Hepatocyte (in vitro differentiated cells): ENCODE measurements around the gene FAHD2B. TPM values are rescaled to one million over a fixed set of nuclear protein-coding genes. Genes with fewer than 3 reads are reported as not detected.
"Not testable (repeated sequence)": the region's sequence is repeated elsewhere in the genome, so short reads cannot be mapped to it uniquely, and the experiment has no call there.

Experiments used
- DNase-seq: peaks from one replicate; pipeline ENCODE4 v3.0.0-alpha.2; 2016; ENCODE audit warnings: low spot score
- H2AFZ ChIP-seq: fragments of 200-600 bp; sonication (generic); 2 replicates; pipeline ENCODE4 v1.6.0; 2016; ENCODE audit warnings: antibody characterized with exemption, mild to moderate bottlenecking
- H3K27ac ChIP-seq: fragments of 200-600 bp; sonication (generic); 2 replicates; pipeline ENCODE4 v1.5.1; 2016; ENCODE audit warnings: mild to moderate bottlenecking
- H3K27me3 ChIP-seq: fragments of 200-600 bp; sonication (generic); 2 replicates; pipeline ENCODE4 v1.6.1; 2016
- H3K36me3 ChIP-seq: fragments of 200-600 bp; sonication (generic); replicated peaks from 2 replicates; pipeline ENCODE4 v1.5.1; 2016; ENCODE audit warnings: low read depth; ENCODE audit not compliant: insufficient read depth
- H3K4me1 ChIP-seq: fragments of 200-600 bp; sonication (generic); 2 replicates; pipeline ENCODE4 v1.5.1; 2016; ENCODE audit warnings: mild to moderate bottlenecking, moderate library complexity; ENCODE audit not compliant: insufficient read depth
- H3K4me2 ChIP-seq: fragments of 200-600 bp; sonication (generic); 2 replicates; pipeline ENCODE4 v1.6.0; 2016
- H3K4me3 ChIP-seq: fragments of 200-600 bp; sonication (generic); 2 replicates; pipeline ENCODE4 v1.5.1; 2016; ENCODE audit warnings: mild to moderate bottlenecking
- H3K79me2 ChIP-seq: fragments of 200-600 bp; sonication (generic); 2 replicates; pipeline ENCODE4 v1.6.0; 2017; ENCODE audit warnings: mild to moderate bottlenecking
- H3K9me2 ChIP-seq: fragments of 200-600 bp; sonication (generic); replicated peaks from 2 replicates; pipeline ENCODE4 v1.6.0; 2017; ENCODE audit warnings: mild to moderate bottlenecking; ENCODE audit not compliant: insufficient read depth
- H3K9me3 ChIP-seq: fragments of 200-600 bp; sonication (generic); 2 replicates; pipeline ENCODE4 v1.5.1; 2016; ENCODE audit warnings: low read depth, mild to moderate bottlenecking
- H4K20me1 ChIP-seq: fragments of 200-600 bp; sonication (generic); 2 replicates; pipeline ENCODE4 v1.6.0; 2016; ENCODE audit warnings: mild to moderate bottlenecking; ENCODE audit not compliant: insufficient read depth, poor library complexity, severe bottlenecking
- EZH2phosphoT487 ChIP-seq: fragments of 200-600 bp; sonication (generic); IDR thresholded peaks from one replicate; pipeline ENCODE4 v1.6.1; 2018; ENCODE audit warnings: antibody characterized with exemption, mild to moderate bottlenecking, low read depth, moderate library complexity; ENCODE audit not compliant: unreplicated experiment, severe bottlenecking
- WGBS: methylation state at CpG from one replicate; pipeline ENCODE4 v1.1.6; 2016; ENCODE audit warnings: low lambda C conversion rate; ENCODE audit errors: missing lambda C conversion rate; 5-methylcytosine and 5-hydroxymethylcytosine counted together
- polyA plus RNA-seq: library from polyadenylated mRNA; unstranded; fragments of >200 nt; fragmentation: Nextera tagmentation; extraction: Ambion mirVana; gene quantifications from 2 replicates; pipeline ENCODE4 v1.2.1, GENCODE V29; 2016
- total RNA-seq: library from RNA; depleted of rRNA; stranded (reverse); fragments of >200 nt; gene quantifications from 2 replicates; pipeline ENCODE4 v1.2.3, GENCODE V29; 2014
- TF ChIP-seq, protein P1 (sequence below): fragments of 200-600 bp; sonication (generic); IDR thresholded peaks from 2 replicates; pipeline ENCODE4 v1.5.1; 2016; ENCODE audit warnings: antibody characterized with exemption, mild to moderate bottlenecking; ENCODE audit not compliant: poor library complexity

FAHD2B gene
- total and polyA plus RNA-seq, 2 experiments from 2014 or later: 15.2 to 21.1 TPM

DNA sequence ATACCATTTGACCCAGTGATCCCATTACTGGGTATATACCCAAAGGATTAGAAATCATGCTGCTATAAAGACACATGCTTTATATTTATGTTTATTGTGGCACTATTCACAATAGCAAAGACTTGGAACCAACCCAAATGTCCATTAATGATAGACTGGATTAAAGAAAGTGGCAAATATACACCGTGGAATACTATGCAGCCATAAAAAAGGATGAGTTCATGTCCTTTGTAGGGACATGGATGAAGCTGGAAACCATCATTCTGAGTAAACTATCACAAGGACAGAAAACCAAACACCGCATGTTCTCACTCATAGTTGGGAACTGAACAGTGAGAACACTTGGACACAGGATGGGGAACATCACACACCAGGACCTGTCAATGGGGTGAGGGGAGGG, 12.2 kb upstream of the FAHD2B start:
- H3K27ac ChIP-seq, H3K4me3 ChIP-seq, H3K4me1 ChIP-seq, H3K4me2 ChIP-seq, H2AFZ ChIP-seq, H3K36me3 ChIP-seq, DNase-seq, H3K79me2 ChIP-seq, H4K20me1 ChIP-seq, H3K9me2 ChIP-seq, H3K27me3 ChIP-seq, H3K9me3 ChIP-seq: not testable (repeated sequence)
- WGBS: 95% methylated on average over 2 of the region's 2 CpGs

DNA sequence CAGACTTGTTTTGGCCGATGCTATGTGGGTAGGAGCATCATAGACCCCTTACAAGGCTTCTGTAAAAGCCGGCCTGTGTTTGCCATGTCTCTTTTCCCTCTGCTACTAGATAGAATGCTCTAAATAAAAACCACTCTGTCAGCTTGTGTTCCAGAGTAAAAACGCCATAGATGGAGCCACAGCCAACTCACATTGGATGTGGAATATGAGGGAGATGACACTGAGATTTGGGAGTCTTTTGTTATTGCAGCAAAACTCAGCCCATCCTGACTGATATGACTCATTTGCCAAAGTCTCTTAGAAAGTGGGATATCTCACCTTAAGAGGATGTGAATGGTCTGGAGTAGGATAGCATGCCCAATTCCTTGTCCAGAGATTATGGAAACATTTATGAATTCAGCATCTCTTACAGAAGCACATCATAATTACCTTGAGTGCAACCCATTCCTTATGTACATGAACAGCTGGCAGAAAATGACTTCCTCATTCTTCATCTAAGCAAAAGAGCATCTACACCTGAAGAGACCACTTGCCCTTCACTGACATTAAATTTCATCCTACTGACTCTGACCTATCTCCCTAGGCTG, 4.2 kb upstream of the FAHD2B start:
- H3K27ac ChIP-seq, H2AFZ ChIP-seq, H3K9me3 ChIP-seq, H3K4me1 ChIP-seq, H3K27me3 ChIP-seq, H4K20me1 ChIP-seq, H3K4me3 ChIP-seq, H3K79me2 ChIP-seq, H3K9me2 ChIP-seq, DNase-seq, H3K36me3 ChIP-seq, H3K4me2 ChIP-seq: not testable (repeated sequence)
- 78% methylated on average over 3 of the region's 3 CpGs for WGBS

DNA sequence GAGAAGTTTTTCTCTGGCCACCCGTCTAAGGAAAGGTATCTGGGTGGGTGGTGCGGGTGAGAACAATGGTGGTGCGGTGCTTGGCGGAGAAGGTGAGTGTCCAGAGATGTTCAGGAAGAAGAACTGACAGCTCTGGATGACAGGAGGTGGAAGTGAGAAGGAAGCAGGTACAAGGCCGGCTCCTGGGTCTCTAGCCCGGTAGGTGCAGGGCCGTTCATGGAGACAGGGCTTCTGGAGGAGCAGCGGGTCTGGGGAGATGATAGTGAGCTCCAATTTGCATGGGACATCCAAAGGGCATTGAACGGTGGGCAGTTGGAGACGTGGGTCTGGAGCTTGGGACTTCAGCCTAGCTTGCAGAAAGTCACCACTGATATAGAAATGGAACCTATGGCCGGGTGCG, 979 bp upstream of the FAHD2B start:
- Histone ChIP-seq H3K9me3 (no peaks in the 10 kb centered on the region), H3K4me3 (no peak overlapping the region), H3K4me2 (peak overlapping the region; percentile 82), H4K20me1 (no peaks in the 10 kb centered on the region), H3K79me2 (no peaks in the 10 kb centered on the region), H3K36me3 (no peaks in the 10 kb centered on the region), H3K27me3 (no peaks in the 10 kb centered on the region), H3K27ac (no peak overlapping the region), H3K4me1 (peaks cover 6% of the 10 kb centered on the region), H3K9me2 (no peaks in the 10 kb centered on the region), H2AFZ (peak overlapping the region; percentile 83)
- TF ChIP-seq EZH2phosphoT487: no peak
- TF ChIP-seq, protein P1, sequence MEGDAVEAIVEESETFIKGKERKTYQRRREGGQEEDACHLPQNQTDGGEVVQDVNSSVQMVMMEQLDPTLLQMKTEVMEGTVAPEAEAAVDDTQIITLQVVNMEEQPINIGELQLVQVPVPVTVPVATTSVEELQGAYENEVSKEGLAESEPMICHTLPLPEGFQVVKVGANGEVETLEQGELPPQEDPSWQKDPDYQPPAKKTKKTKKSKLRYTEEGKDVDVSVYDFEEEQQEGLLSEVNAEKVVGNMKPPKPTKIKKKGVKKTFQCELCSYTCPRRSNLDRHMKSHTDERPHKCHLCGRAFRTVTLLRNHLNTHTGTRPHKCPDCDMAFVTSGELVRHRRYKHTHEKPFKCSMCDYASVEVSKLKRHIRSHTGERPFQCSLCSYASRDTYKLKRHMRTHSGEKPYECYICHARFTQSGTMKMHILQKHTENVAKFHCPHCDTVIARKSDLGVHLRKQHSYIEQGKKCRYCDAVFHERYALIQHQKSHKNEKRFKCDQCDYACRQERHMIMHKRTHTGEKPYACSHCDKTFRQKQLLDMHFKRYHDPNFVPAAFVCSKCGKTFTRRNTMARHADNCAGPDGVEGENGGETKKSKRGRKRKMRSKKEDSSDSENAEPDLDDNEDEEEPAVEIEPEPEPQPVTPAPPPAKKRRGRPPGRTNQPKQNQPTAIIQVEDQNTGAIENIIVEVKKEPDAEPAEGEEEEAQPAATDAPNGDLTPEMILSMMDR: no peak
- DNase-seq: no peak
- 77% methylated on average over 12 of the region's 12 CpGs for WGBS

DNA sequence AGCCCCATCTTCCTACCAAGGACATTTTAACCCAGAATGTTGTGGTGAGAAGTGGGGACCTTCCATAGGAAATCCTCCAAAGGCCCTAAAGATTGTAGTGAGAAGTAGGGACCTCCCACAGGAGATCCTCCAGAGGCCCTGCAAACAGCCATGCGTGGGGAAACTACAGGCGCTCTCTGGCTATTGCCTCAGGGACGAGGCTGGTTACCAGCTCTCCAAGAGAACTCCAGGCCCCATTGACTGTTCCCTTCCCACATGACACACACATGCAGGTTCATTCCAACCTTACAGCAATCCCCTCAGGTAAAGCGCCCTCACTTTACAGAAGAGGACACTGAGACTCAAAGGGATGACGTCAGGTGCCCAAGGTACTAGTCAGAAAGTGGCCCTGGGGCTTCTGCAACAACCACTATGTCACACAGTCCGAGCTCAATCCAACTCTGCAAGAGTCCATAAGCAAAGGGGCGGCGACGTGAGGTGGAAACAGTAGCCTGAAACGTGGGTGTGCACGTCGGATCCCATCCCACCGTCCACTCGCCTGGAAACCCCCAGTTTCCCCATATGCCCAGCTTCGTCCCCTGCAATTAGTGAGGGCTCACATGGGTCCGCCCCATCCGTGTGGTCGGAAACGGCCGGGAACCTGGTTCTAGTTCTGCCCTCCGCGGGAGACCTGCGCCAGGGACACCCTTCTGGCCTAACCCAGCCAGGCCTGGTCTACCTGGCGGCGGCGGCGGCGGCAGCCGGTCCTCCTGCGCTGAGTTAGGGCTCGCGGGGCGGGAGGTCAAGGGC, 505 bp downstream of the FAHD2B start:
- H3K79me2 ChIP-seq, H3K36me3 ChIP-seq, H3K9me3 ChIP-seq, H3K27ac ChIP-seq, H3K27me3 ChIP-seq, H2AFZ ChIP-seq, H3K4me3 ChIP-seq, H3K9me2 ChIP-seq, H4K20me1 ChIP-seq, H3K4me1 ChIP-seq: not testable (repeated sequence)
- DNase-seq: peak; percentile 16
- peak overlapping the region; percentile 82 for H3K4me2 ChIP-seq
- 79% methylated on average over 4 of the region's 33 CpGs for WGBS

DNA sequence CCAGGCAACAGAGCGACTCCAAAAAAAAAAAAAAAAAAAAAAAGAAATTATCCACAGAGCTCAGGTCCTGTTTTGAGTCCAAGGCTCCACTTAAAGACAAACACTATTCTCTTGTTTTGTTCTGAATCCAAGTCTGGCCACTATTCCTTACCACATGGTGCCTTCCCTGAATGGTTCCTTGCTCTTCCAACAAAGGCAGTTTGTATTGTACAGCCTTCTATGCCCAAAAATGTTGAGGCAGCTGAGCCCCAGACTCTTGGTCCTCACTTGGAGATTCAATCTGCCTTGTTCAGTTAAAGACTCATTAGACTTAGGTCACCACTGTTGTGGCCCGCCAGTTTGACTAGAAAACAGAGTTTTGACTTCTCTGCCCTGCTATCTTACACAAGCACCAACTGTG, 1.7 kb downstream of the FAHD2B start:
- H3K36me3 ChIP-seq, H3K9me3 ChIP-seq, DNase-seq, H3K27ac ChIP-seq, H3K4me2 ChIP-seq, H3K9me2 ChIP-seq, H3K27me3 ChIP-seq, H2AFZ ChIP-seq, H3K4me3 ChIP-seq, H3K79me2 ChIP-seq, H4K20me1 ChIP-seq, H3K4me1 ChIP-seq: not testable (repeated sequence)
- WGBS: 93% methylated on average over 2 of the region's 2 CpGs

DNA sequence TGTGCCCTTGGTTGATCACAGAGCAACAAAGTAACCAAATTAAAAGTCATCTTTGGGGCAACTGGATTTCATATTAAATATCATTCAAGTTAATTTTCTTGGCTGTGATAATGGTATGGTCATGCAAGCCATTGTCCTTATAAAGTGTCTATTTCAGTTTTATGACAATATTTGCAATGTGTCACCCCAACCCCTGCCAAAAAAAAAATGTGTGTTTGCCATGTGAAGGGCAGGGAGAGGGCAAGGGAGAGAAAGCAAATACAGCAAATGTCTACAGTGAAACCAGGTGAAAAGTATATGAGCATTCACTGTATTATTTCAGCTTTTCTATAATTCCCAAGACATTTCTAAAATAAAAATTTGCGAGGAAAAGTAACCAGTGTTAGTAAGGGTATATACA, 6.0 kb downstream of the FAHD2B start:
- H3K27ac ChIP-seq, H3K79me2 ChIP-seq, H3K4me3 ChIP-seq, H3K27me3 ChIP-seq, H4K20me1 ChIP-seq, DNase-seq, H3K9me2 ChIP-seq, H3K36me3 ChIP-seq, H2AFZ ChIP-seq, H3K9me3 ChIP-seq, H3K4me2 ChIP-seq, H3K4me1 ChIP-seq: not testable (repeated sequence)
- WGBS: 100% methylated on average over 1 of the region's 1 CpG

DNA sequence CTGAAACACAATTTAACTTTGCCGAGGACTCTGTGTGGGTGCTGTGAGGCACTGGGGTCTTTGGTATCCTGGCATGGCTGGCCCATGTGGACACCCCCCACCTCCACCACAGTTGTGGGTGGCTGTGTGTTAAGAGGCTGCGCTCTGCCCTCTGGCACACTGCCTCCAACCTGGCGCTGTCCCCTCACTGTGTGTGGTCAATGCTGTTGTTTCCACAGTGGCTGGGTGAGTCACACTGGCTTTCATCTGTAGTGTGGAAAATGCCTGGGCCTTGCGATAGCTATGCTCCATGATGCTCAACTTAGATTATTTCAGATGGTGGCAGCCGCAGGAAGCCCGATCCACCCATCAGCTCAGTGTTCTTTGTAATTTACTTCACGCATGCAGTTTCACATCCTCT, 9.6 kb downstream of the FAHD2B start:
- not testable (repeated sequence) for H4K20me1 ChIP-seq, H3K9me3 ChIP-seq, H3K36me3 ChIP-seq, DNase-seq, H2AFZ ChIP-seq, H3K27ac ChIP-seq, H3K9me2 ChIP-seq, H3K27me3 ChIP-seq, H3K4me1 ChIP-seq, H3K79me2 ChIP-seq, H3K4me2 ChIP-seq, H3K4me3 ChIP-seq
- 96% methylated on average over 2 of the region's 7 CpGs for WGBS

DNA sequence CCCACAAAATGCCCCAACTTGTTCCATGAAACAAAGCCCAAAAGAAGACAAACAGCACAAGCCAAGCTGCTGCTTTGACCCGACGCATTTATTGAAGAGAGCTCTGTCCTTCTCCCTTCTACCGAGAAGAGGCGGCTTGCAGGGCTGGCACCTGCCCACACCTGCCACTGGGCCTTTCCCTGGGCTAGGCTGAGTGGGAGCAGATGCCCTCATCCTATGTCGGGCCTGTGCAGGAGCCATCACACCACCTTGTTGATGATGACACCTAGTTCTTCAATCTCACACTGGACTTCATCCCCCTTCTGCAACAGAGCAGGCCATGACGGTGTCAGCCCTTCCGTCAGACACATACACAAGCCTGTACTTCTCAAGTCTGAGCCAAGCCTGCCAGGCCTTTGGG, 11.2 kb downstream of the FAHD2B start:
- not testable (repeated sequence) for H3K4me3 ChIP-seq, H3K27me3 ChIP-seq
- WGBS: 94% methylated on average over 7 of the region's 7 CpGs

More for the DNA sequence above, 11.2 kb downstream of the FAHD2B start:
- H2AFZ ChIP-seq, H3K9me2 ChIP-seq, H3K79me2 ChIP-seq, H4K20me1 ChIP-seq, H3K27ac ChIP-seq, H3K36me3 ChIP-seq, H3K4me2 ChIP-seq, H3K4me1 ChIP-seq, DNase-seq, H3K9me3 ChIP-seq: not testable (repeated sequence)
